ENCODE data around the gene RAB3C.

The RAB3C gene

DNA sequence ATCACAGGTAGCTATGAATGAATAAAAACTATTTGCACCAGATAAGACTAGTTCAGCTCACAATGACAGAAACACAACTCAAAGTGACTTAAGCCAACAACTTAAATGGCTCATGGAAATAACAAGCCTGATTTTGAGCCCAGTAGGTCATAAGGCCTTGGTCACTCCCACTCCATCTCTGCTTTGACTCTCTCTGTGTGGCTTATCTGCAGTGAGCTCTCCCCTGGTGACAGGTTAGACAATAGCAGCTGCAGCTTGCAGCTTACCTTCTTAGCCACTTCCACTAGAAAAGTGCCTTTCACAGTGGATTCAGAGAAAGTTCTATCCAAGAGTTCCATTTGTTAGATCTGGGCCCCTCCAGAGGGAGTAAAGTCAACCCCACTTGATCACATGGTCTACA, 315.7 kb downstream of the RAB3C start:
- Histone ChIP-seq H3K27me3 (ENCODE audit: control insufficient read depth in 1 of 2, insufficient read depth in 2 of 2, low read length in 2 of 2) (peaks cover 0 to 5% of the 10 kb centered on the region in 2 donors), H3K27ac (ENCODE audit: low read depth, low read length) (no peak overlapping the region), H3K9me3 (ENCODE audit: control insufficient read depth in 1 of 2, low read length in 2 of 2) (no peaks in the 10 kb centered on the region), H3K4me1 (ENCODE audit: control insufficient read depth in 1 of 2, insufficient read depth in 2 of 2, low read length in 2 of 2) (no peaks in the 10 kb centered on the region), H3K36me3 (ENCODE audit: control insufficient read depth in 1 of 2, insufficient read depth in 2 of 2, low read length in 2 of 2) (no peaks in the 10 kb centered on the region), H3K4me3 (ENCODE audit: low read depth in 1 of 2, low read length in 2 of 2) (no peak overlapping the region), H3K9ac (ENCODE audit: low read depth in 1 of 2, low read length in 2 of 2) (no peak overlapping the region)

DNA sequence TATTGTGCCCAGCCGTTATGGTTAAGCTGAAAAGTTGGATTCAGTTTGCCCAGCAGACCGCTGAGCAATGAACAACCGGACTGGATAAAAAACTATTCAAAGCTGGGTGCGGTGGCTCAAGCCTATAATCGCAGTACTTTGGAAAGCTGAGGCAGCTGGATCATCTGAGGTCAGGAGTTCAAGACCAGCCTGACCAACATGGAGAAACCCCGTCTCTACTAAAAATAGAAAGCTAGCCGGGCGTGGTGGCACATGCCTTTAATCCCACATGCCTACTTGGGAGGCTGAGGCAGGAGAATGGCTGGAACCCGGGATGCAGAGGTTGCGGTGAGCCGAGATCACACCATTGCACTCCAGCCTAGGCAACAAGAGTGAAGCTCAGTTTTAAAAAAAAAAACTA, 318.4 kb downstream of the RAB3C start:
- Histone ChIP-seq H3K27ac (ENCODE audit: low read depth, low read length) (no peak overlapping the region), H3K27me3 (ENCODE audit: control insufficient read depth in 1 of 2, insufficient read depth in 2 of 2, low read length in 2 of 2) (peaks cover 0 to 5% of the 10 kb centered on the region in 2 donors), H3K9me3 (ENCODE audit: control insufficient read depth in 1 of 2, low read length in 2 of 2) (no peaks in the 10 kb centered on the region), H3K4me3 (ENCODE audit: low read depth in 1 of 2, low read length in 2 of 2) (no peak overlapping the region), H3K4me1 (ENCODE audit: control insufficient read depth in 1 of 2, insufficient read depth in 2 of 2, low read length in 2 of 2) (no peaks in the 10 kb centered on the region), H3K36me3 (ENCODE audit: control insufficient read depth in 1 of 2, insufficient read depth in 2 of 2, low read length in 2 of 2) (no peaks in the 10 kb centered on the region), H3K9ac (ENCODE audit: low read depth in 1 of 2, low read length in 2 of 2) (no peak overlapping the region)

DNA sequence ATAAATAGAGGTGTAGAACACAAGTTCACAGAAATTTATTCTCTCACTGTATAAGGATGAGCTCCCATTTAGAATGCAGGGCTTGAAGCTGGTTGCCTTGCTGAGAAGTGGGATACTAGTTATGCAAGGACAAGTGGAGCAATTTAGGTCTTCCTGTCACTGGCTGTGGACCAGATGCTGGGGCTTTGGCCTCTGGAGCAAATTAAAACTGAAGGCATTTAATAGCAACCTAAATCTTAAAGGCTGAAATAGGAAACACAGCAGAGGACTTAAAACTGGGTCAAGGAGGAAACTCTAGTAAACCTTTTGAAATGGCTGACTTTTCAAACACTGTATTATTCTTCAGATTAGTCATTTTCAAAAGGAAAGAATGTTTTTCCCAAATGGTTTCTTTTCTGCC, 319.4 kb downstream of the RAB3C start:
- no peak overlapping the region for H3K9ac ChIP-seq (ENCODE audit: low read depth in 1 of 2, low read length in 2 of 2)
- no peak overlapping the region for H3K27ac ChIP-seq (ENCODE audit: low read depth, low read length)
- H3K4me1 ChIP-seq (ENCODE audit: control insufficient read depth in 1 of 2, insufficient read depth in 2 of 2, low read length in 2 of 2): no peaks in the 10 kb centered on the region
- H3K4me3 ChIP-seq (ENCODE audit: low read depth in 1 of 2, low read length in 2 of 2): no peak overlapping the region
- no peaks in the 10 kb centered on the region for H3K9me3 ChIP-seq (ENCODE audit: control insufficient read depth in 1 of 2, low read length in 2 of 2)
- H3K27me3 ChIP-seq (ENCODE audit: control insufficient read depth in 1 of 2, insufficient read depth in 2 of 2, low read length in 2 of 2): peaks cover 0 to 5% of the 10 kb centered on the region in 2 donors
- no peaks in the 10 kb centered on the region for H3K36me3 ChIP-seq (ENCODE audit: control insufficient read depth in 1 of 2, insufficient read depth in 2 of 2, low read length in 2 of 2)

DNA sequence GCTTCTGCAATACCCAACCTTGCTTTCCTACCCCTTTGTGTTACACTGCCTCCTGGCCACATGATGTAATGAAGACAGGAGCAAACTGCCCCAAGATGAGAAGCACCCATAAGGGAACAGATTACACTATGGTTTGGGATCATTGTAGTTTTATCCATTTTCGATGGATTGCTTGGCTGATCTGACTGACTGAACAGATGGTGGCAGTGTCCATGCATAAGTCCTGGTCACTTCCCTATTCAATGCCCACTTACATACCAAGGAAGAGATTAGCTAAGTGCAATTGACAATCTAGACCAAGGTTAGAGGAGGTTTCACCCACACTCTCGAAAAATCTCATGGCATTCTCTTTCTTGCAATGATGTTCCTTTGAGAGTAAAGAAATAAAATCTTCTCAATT, 319.9 kb downstream of the RAB3C start:
- Histone ChIP-seq H3K9me3 (ENCODE audit: control insufficient read depth in 1 of 2, low read length in 2 of 2) (no peaks in the 10 kb centered on the region), H3K27me3 (ENCODE audit: control insufficient read depth in 1 of 2, insufficient read depth in 2 of 2, low read length in 2 of 2) (peaks cover 0 to 5% of the 10 kb centered on the region in 2 donors), H3K4me1 (ENCODE audit: control insufficient read depth in 1 of 2, insufficient read depth in 2 of 2, low read length in 2 of 2) (no peaks in the 10 kb centered on the region), H3K27ac (ENCODE audit: low read depth, low read length) (no peak overlapping the region), H3K4me3 (ENCODE audit: low read depth in 1 of 2, low read length in 2 of 2) (no peak overlapping the region), H3K9ac (ENCODE audit: low read depth in 1 of 2, low read length in 2 of 2) (no peak overlapping the region), H3K36me3 (ENCODE audit: control insufficient read depth in 1 of 2, insufficient read depth in 2 of 2, low read length in 2 of 2) (no peaks in the 10 kb centered on the region)

DNA sequence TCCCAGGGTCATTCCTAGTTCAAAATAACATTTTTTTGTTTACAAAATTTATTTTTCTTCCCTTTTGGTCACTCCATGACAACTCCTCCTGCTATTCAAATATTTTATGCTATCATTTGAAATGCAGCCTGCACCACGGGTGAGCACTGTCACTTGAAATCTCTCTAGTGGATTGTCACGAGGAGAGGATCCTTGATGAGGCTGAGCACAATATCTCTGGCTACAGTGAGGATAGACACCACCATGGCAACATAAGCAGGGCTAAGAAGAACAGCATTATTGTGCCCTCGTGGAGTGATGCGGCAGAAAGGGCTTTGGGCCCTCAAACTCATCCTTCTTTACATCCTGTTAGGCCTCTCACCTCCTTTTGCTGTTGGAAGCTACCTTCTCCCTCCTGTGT, 321.9 kb downstream of the RAB3C start:
- H3K27ac ChIP-seq (ENCODE audit: low read depth, low read length): no peak overlapping the region
- H3K9me3 ChIP-seq (ENCODE audit: control insufficient read depth in 1 of 2, low read length in 2 of 2): no peaks in the 10 kb centered on the region
- no peaks in the 10 kb centered on the region for H3K4me1 ChIP-seq (ENCODE audit: control insufficient read depth in 1 of 2, insufficient read depth in 2 of 2, low read length in 2 of 2)
- no peak overlapping the region for H3K4me3 ChIP-seq (ENCODE audit: low read depth in 1 of 2, low read length in 2 of 2)
- peaks cover 0 to 5% of the 10 kb centered on the region in 2 donors for H3K27me3 ChIP-seq (ENCODE audit: control insufficient read depth in 1 of 2, insufficient read depth in 2 of 2, low read length in 2 of 2)
- H3K36me3 ChIP-seq (ENCODE audit: control insufficient read depth in 1 of 2, insufficient read depth in 2 of 2, low read length in 2 of 2): no peaks in the 10 kb centered on the region
- H3K9ac ChIP-seq (ENCODE audit: low read depth in 1 of 2, low read length in 2 of 2): no peak overlapping the region

DNA sequence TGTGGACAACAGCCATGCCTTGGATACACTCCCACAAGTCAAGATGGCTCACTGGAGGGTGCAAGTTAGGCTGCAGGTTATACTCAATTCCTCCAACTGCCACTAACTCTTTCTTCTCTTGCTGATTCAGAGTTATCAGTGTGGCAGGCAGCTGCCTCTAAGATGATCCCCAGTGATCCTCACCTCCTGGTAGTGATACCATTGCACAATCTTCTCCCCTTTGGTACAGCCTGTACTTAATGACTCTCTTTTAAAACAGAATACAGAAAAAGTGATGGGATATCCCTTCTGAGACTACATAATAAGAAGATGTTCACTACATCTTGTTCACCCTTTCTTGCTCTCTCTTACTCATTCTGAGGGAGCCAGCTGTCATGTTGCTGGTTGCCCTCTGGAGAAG, 323.1 kb downstream of the RAB3C start:
- H3K9me3 ChIP-seq (ENCODE audit: control insufficient read depth in 1 of 2, low read length in 2 of 2): no peaks in the 10 kb centered on the region
- no peak overlapping the region for H3K27ac ChIP-seq (ENCODE audit: low read depth, low read length)
- no peaks in the 10 kb centered on the region for H3K36me3 ChIP-seq (ENCODE audit: control insufficient read depth in 1 of 2, insufficient read depth in 2 of 2, low read length in 2 of 2)
- H3K27me3 ChIP-seq (ENCODE audit: control insufficient read depth in 1 of 2, insufficient read depth in 2 of 2, low read length in 2 of 2): peaks cover 0 to 5% of the 10 kb centered on the region in 2 donors
- H3K9ac ChIP-seq (ENCODE audit: low read depth in 1 of 2, low read length in 2 of 2): no peak overlapping the region
- no peaks in the 10 kb centered on the region for H3K4me1 ChIP-seq (ENCODE audit: control insufficient read depth in 1 of 2, insufficient read depth in 2 of 2, low read length in 2 of 2)
- H3K4me3 ChIP-seq (ENCODE audit: low read depth in 1 of 2, low read length in 2 of 2): no peak overlapping the region

Data from duodenal mucosa (tissue), 2 donors.